HL-60 (cell line): ENCODE results near the gene FCMR.

ENCODE experiments used
- TF ChIP-seq, protein P1 (sequence below): IDR thresholded peaks from one replicate; pipeline ENCODE4 v1.5.1; 2011; ENCODE audit warnings: low read length, control low read depth, inconsistent platforms; ENCODE audit not compliant: insufficient read depth
- TF ChIP-seq, protein P2 (sequence below): IDR thresholded peaks from 2 replicates; pipeline ENCODE4 v1.6.1; 2012; ENCODE audit warnings: low read depth; ENCODE audit not compliant: insufficient replicate concordance

DNA sequence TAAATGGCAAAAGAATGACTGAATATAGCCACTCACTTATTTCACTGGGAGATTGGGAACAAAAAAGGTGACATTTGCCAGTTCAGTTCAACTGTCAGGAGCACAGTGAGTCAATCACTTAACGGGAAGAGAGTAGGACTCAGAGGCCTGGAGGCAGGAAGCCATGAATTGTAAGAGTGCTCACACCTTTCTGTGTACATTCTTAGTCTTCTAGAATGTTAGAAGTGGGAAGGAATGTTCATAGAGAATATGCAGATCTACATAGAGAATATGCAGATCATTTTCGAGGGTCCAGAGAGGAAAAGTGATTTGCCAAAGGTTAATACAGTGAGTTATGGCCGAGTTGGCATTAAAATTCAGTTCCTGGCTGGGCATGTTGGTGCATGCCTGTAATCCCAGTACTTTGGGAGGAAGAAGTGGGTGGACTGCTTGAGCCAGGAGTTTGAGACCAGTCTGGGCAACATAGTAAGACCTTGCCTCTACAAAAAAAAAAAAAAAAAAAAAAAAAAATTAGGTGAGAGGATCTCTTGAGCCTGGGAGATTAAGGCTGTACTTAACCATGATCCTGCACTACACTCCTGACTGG is 48.0 kb downstream of the FCMR start:
- TF ChIP-seq, protein P1, sequence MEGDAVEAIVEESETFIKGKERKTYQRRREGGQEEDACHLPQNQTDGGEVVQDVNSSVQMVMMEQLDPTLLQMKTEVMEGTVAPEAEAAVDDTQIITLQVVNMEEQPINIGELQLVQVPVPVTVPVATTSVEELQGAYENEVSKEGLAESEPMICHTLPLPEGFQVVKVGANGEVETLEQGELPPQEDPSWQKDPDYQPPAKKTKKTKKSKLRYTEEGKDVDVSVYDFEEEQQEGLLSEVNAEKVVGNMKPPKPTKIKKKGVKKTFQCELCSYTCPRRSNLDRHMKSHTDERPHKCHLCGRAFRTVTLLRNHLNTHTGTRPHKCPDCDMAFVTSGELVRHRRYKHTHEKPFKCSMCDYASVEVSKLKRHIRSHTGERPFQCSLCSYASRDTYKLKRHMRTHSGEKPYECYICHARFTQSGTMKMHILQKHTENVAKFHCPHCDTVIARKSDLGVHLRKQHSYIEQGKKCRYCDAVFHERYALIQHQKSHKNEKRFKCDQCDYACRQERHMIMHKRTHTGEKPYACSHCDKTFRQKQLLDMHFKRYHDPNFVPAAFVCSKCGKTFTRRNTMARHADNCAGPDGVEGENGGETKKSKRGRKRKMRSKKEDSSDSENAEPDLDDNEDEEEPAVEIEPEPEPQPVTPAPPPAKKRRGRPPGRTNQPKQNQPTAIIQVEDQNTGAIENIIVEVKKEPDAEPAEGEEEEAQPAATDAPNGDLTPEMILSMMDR, result no peak
- TF ChIP-seq, protein P2, sequence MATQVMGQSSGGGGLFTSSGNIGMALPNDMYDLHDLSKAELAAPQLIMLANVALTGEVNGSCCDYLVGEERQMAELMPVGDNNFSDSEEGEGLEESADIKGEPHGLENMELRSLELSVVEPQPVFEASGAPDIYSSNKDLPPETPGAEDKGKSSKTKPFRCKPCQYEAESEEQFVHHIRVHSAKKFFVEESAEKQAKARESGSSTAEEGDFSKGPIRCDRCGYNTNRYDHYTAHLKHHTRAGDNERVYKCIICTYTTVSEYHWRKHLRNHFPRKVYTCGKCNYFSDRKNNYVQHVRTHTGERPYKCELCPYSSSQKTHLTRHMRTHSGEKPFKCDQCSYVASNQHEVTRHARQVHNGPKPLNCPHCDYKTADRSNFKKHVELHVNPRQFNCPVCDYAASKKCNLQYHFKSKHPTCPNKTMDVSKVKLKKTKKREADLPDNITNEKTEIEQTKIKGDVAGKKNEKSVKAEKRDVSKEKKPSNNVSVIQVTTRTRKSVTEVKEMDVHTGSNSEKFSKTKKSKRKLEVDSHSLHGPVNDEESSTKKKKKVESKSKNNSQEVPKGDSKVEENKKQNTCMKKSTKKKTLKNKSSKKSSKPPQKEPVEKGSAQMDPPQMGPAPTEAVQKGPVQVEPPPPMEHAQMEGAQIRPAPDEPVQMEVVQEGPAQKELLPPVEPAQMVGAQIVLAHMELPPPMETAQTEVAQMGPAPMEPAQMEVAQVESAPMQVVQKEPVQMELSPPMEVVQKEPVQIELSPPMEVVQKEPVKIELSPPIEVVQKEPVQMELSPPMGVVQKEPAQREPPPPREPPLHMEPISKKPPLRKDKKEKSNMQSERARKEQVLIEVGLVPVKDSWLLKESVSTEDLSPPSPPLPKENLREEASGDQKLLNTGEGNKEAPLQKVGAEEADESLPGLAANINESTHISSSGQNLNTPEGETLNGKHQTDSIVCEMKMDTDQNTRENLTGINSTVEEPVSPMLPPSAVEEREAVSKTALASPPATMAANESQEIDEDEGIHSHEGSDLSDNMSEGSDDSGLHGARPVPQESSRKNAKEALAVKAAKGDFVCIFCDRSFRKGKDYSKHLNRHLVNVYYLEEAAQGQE, result no peak
